H9 (cell line): ENCODE results near the gene ZMIZ1. TPM values are rescaled to one million over a fixed set of nuclear protein-coding genes. Genes with fewer than 3 reads are reported as not detected.

Experiments used
- DNase-seq: peaks from one replicate; pipeline ENCODE4 v3.0.0-alpha.2; 2017
- H2AFZ ChIP-seq: one replicate; pipeline ENCODE4 v1.6.1; 2013; ENCODE audit warnings: mild to moderate bottlenecking, low read length, control low read depth, moderate library complexity
- H2AK5ac ChIP-seq: 2 replicates; pipeline ENCODE4 v1.6.1; 2013; ENCODE audit warnings: low read length, control low read depth, mixed read lengths; ENCODE audit not compliant: insufficient read length
- H2BK120ac ChIP-seq: one replicate; pipeline ENCODE4 v1.6.1; 2013; ENCODE audit warnings: low read depth, mild to moderate bottlenecking, low read length, control low read depth, inconsistent platforms; ENCODE audit not compliant: poor library complexity, severe bottlenecking
- H2BK12ac ChIP-seq: 2 replicates; pipeline ENCODE4 v1.6.1; 2013; ENCODE audit warnings: low read length, control low read depth, mixed read lengths, low read depth; ENCODE audit not compliant: insufficient read length
- H2BK15ac ChIP-seq: 2 replicates; pipeline ENCODE4 v1.6.1; 2013; ENCODE audit warnings: low read depth, low read length, control low read depth
- H2BK20ac ChIP-seq: one replicate; pipeline ENCODE4 v1.6.1; 2013; ENCODE audit warnings: low read depth, mild to moderate bottlenecking, low read length, control low read depth, inconsistent platforms; ENCODE audit not compliant: poor library complexity, severe bottlenecking
- H2BK5ac ChIP-seq: 2 replicates; pipeline ENCODE4 v1.6.1; 2013; ENCODE audit warnings: low read length, control low read depth, mixed read lengths; ENCODE audit not compliant: insufficient read length
- H3K14ac ChIP-seq: 2 replicates; pipeline ENCODE4 v1.6.1; 2013; ENCODE audit warnings: low read length, control low read depth; ENCODE audit not compliant: insufficient read depth
- H3K18ac ChIP-seq: 2 replicates; pipeline ENCODE4 v1.6.1; 2013; ENCODE audit warnings: low read depth, mild to moderate bottlenecking, mixed read lengths, low read length, control low read depth; ENCODE audit not compliant: insufficient read length
- H3K23ac ChIP-seq: 2 replicates; pipeline ENCODE4 v1.6.1; 2013; ENCODE audit warnings: low read length, control low read depth, mixed read lengths, low read depth; ENCODE audit not compliant: insufficient read length
- H3K23me2 ChIP-seq: 2 replicates; pipeline ENCODE4 v1.6.1; 2013; ENCODE audit warnings: low read depth, mild to moderate bottlenecking, mixed read lengths, low read length, control low read depth; ENCODE audit not compliant: insufficient read length, poor library complexity, severe bottlenecking
- H3K27ac ChIP-seq: 2 replicates; pipeline ENCODE4 v1.5.1; 2013; ENCODE audit warnings: low read length, control low read depth, mixed read lengths, low read depth; ENCODE audit not compliant: insufficient read length
- H3K27me3 ChIP-seq: 2 replicates; pipeline ENCODE4 v1.6.1; 2013; ENCODE audit warnings: low read length, control low read depth, inconsistent platforms; ENCODE audit not compliant: insufficient read depth
- H3K4ac ChIP-seq: 2 replicates; pipeline ENCODE4 v1.6.1; 2013; ENCODE audit warnings: low read depth, mild to moderate bottlenecking, control low read depth, inconsistent platforms, low read length, moderate library complexity
- H3K4me1 ChIP-seq: 2 replicates; pipeline ENCODE4 v1.6.1; 2013; ENCODE audit warnings: low read length, control low read depth, inconsistent platforms; ENCODE audit not compliant: insufficient read depth
- H3K4me2 ChIP-seq: 2 replicates; pipeline ENCODE4 v1.6.1; 2013; ENCODE audit warnings: low read length, control low read depth, mixed read lengths; ENCODE audit not compliant: insufficient read length, insufficient read depth
- H3K56ac ChIP-seq: 2 replicates; pipeline ENCODE4 v1.6.1; 2013; ENCODE audit warnings: low read depth, mild to moderate bottlenecking, mixed read lengths, low read length, control low read depth; ENCODE audit not compliant: insufficient read length
- H3K79me1 ChIP-seq: 2 replicates; pipeline ENCODE4 v1.6.1; 2013; ENCODE audit warnings: low read depth, mild to moderate bottlenecking, moderate library complexity, low read length, control low read depth, inconsistent platforms; ENCODE audit not compliant: insufficient read depth, poor library complexity, severe bottlenecking
- H3K79me2 ChIP-seq: 2 replicates; pipeline ENCODE4 v1.6.1; 2013; ENCODE audit warnings: low read length, control low read depth, inconsistent platforms; ENCODE audit not compliant: insufficient read depth
- H3K9ac ChIP-seq: 2 replicates; pipeline ENCODE4 v1.6.1; 2013; ENCODE audit warnings: low read length, control low read depth, mixed read lengths; ENCODE audit not compliant: insufficient read length; ENCODE audit errors: extremely low read depth
- H3K9me3 ChIP-seq: one replicate; pipeline ENCODE4 v1.6.1; 2013; ENCODE audit warnings: low read depth, low read length, inconsistent platforms; ENCODE audit not compliant: control insufficient read depth
- H3T11ph ChIP-seq: one replicate; pipeline ENCODE4 v1.6.1; 2013; ENCODE audit warnings: mild to moderate bottlenecking, low read length, control low read depth, inconsistent platforms
- H4K20me1 ChIP-seq: one replicate; pipeline ENCODE4 v1.6.1; 2013; ENCODE audit not compliant: control insufficient read depth, insufficient read length, insufficient read depth
- H4K5ac ChIP-seq: 2 replicates; pipeline ENCODE4 v1.6.1; 2013; ENCODE audit warnings: low read depth, mild to moderate bottlenecking, mixed read lengths, low read length, control low read depth; ENCODE audit not compliant: insufficient read length
- H4K8ac ChIP-seq: replicated peaks from 2 replicates; pipeline ENCODE4 v1.6.1; 2013; ENCODE audit warnings: low read length, control low read depth, mixed read lengths, low read depth; ENCODE audit not compliant: insufficient read length
- H4K91ac ChIP-seq: 2 replicates; pipeline ENCODE4 v1.6.1; 2013; ENCODE audit warnings: low read depth, mild to moderate bottlenecking, moderate library complexity, mixed read lengths, low read length, control low read depth; ENCODE audit not compliant: insufficient read length
- H3K27ac Mint-ChIP-seq, 3 experiments: 2 replicates in 2 of 3; 3 replicates in 1 of 3; pipeline ENCODE4 v1.8.0; 2020 to 2021; ENCODE audit warnings: mixed read lengths in 3 of 3, mild to moderate bottlenecking in 1 of 3, moderate library complexity in 1 of 3
- H3K27me3 Mint-ChIP-seq: 2 replicates; pipeline ENCODE4 v1.8.0; 2021; ENCODE audit warnings: low read depth, mild to moderate bottlenecking, moderate library complexity, mixed read lengths
- H3K36me3 Mint-ChIP-seq, 3 experiments: 2 replicates in 2 of 3; 3 replicates in 1 of 3; pipeline ENCODE4 v1.8.0; 2020 to 2021; ENCODE audit warnings: low read depth in 3 of 3, mixed read lengths in 3 of 3; ENCODE audit not compliant: insufficient read depth in 1 of 3
- H3K4me1 Mint-ChIP-seq, 2 experiments: 2 replicates each; pipeline ENCODE4 v1.8.0; 2020; ENCODE audit warnings: mixed read lengths in 2 of 2
- H3K4me3 Mint-ChIP-seq, 2 experiments: 2 replicates in 1 of 2; 3 replicates in 1 of 2; pipeline ENCODE4 v1.8.0; 2020 to 2021; ENCODE audit warnings: mild to moderate bottlenecking in 2 of 2, mixed read lengths in 2 of 2, moderate library complexity in 1 of 2
- H3K9me3 Mint-ChIP-seq, 2 experiments: 2 replicates in 1 of 2; 3 replicates in 1 of 2; pipeline ENCODE4 v1.8.0; 2020; ENCODE audit warnings: mild to moderate bottlenecking in 2 of 2, mixed read lengths in 2 of 2, moderate library complexity in 1 of 2
- WGBS: extraction: QIAGEN DNeasy Blood & Tissue Kit; methylation state at CpG from one replicate; pipeline ENCODE4 v1.1.7; 2013; ENCODE audit warnings: missing lambda C conversion rate, low lambda C conversion rate, mixed read lengths; ENCODE audit not compliant: insufficient read length; ENCODE audit errors: extremely low coverage; 5-methylcytosine and 5-hydroxymethylcytosine counted together
- total RNA-seq: library from RNA; stranded (reverse); gene quantifications from 2 replicates; pipeline ENCODE4 v1.2.1, GENCODE V29; 2021
- TF ChIP-seq, protein P1 (sequence below): fragments of 200-600 bp; sonication (generic); conservative IDR thresholded peaks from 3 replicates; pipeline ENCODE4 v1.8.0; 2021; ENCODE audit warnings: antibody characterized with exemption, mild to moderate bottlenecking

Gene ZMIZ1
- total RNA-seq, 1 experiment from 2014 or later, result 36.9 TPM

DNA sequence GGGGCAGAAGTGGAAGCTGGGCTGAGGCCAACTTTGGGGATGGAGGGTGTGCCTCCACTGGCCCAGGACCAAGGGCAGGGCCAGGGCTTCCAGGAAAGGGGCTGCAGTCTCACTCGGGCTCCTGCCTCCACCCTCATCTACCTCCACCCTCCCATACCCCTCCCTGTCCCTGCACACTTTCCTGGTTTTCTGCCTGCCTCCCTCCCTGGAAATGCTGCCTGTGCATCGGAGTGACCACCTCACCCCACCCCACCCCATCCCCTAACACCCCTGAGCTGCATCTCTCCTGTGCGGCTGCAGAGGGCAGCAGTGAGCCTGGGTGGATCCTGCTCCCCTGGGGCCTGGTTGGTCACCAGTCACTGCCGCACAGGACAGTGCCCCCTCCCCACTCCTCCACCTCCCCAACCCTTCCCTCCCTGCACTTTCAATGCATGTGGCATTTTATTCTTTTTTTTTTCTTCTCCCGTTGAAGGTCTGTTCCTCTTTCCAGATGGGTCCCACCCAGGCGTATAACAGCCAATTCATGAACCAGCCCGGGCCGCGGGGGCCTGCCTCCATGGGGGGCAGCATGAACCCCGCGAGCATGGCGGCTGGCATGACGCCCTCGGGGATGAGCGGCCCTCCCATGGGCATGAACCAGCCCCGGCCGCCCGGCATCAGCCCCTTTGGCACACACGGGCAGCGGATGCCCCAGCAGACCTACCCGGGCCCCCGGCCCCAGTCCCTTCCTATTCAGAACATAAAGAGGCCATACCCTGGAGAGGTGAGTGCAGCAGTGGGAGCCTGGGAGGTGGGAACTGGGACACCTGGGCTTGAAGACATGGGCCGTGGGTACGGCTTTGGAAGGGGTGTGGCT, 224.4 kb downstream of the ZMIZ1 start:
- Histone ChIP-seq H3K27me3 (no peaks in the 10 kb centered on the region), H2BK5ac (no peak overlapping the region), H2AK5ac (no peak overlapping the region), H2BK12ac (no peak overlapping the region), H3K23me2 (no peaks in the 10 kb centered on the region), H4K8ac (no peak overlapping the region), H2BK20ac (no peak overlapping the region), H3K23ac (no peak overlapping the region), H3K4me1 (no peaks in the 10 kb centered on the region), H4K5ac (no peak overlapping the region), H4K20me1 (no peaks in the 10 kb centered on the region), H3K79me2 (no peaks in the 10 kb centered on the region), H3K27ac (no peak overlapping the region), H4K91ac (no peak overlapping the region), H3K9ac (no peak overlapping the region), H3K4ac (no peak overlapping the region), H3K56ac (no peak overlapping the region), H2BK120ac (no peak overlapping the region), H2AFZ (no peak overlapping the region), H3T11ph (no peak overlapping the region), H3K4me2 (no peak overlapping the region), H2BK15ac (no peak overlapping the region), H3K14ac (no peak overlapping the region), H3K79me1 (no peaks in the 10 kb centered on the region), H3K18ac (no peak overlapping the region), H3K9me3 (no peaks in the 10 kb centered on the region)
- Mint-ChIP-seq H3K4me3 (no peak overlapping the region), H3K36me3 (peaks cover 4 to 50% (median 44%) of the 10 kb centered on the region in 3 experiments; a peak in 6 of 7 replicates), H3K27ac (no peak overlapping the region), H3K9me3 (no peaks in the 10 kb centered on the region), H3K27me3 (no peaks in the 10 kb centered on the region), H3K4me1 (no peaks in the 10 kb centered on the region)
- peak; percentile 61 for DNase-seq
- TF ChIP-seq, protein P1, sequence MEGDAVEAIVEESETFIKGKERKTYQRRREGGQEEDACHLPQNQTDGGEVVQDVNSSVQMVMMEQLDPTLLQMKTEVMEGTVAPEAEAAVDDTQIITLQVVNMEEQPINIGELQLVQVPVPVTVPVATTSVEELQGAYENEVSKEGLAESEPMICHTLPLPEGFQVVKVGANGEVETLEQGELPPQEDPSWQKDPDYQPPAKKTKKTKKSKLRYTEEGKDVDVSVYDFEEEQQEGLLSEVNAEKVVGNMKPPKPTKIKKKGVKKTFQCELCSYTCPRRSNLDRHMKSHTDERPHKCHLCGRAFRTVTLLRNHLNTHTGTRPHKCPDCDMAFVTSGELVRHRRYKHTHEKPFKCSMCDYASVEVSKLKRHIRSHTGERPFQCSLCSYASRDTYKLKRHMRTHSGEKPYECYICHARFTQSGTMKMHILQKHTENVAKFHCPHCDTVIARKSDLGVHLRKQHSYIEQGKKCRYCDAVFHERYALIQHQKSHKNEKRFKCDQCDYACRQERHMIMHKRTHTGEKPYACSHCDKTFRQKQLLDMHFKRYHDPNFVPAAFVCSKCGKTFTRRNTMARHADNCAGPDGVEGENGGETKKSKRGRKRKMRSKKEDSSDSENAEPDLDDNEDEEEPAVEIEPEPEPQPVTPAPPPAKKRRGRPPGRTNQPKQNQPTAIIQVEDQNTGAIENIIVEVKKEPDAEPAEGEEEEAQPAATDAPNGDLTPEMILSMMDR, result peak; percentile 68
- no CpG with 5 or more reads among the region's 24 CpGs for WGBS
